ENCODE measurements around the gene LDLR.
"Not testable (repeated sequence)": the region's sequence is repeated elsewhere in the genome, so short reads cannot be mapped to it uniquely, and the experiment has no call there.

LDLR gene

GRCh38 chr19:11067356-11068113, 21.7 kb upstream of the LDLR start:
- in situ Hi-C loops (cut with MboI; ENCODE audit: low pct_unique_long_range_greater_than_20kb, low sequenced_read_pairs): no loop called here
- DNase-seq: no peak

DNA sequence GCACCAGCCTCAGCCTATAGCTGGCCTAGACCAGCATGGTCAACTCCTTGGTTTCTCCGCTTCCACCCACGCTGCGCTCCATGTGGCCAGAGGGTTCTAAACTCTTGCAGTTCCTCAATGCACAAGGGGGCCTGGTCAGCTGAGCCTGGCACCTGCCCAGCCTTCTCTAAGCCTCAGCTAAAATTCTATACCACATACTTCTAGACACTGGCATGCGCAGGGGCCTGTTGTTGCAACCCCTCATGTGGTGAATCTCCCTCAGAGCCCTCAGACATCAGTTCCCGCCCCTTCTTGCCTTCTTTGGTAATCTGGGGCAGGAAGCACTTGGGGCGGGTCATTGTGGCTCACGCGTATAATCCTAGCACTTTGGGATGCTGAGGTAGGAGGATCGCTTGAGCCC, 19.7 kb upstream of the LDLR start:
- peak; percentile 17 for DNase-seq
- in situ Hi-C loops (cut with MboI; ENCODE audit: low pct_unique_long_range_greater_than_20kb, low sequenced_read_pairs): no loop called here

DNA sequence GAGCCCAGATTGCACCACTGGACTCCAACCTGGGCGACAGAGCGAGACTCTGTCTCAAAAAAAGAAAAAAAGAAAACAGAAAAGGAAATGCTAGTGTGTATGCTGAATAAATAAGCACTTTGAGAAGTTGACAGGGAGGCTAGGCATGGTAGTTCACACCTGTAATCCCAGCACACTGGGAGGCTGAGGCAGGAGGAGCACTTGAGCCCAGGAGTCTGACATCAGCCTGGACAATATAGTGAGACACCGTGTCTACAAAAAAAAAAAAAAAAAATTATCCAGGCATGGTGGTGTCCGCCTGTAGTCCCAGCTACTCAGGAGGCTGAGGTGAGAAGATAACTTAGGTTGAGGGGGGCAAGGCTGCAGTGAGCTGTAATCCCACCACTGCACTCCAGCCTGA, 19.1 kb upstream of the LDLR start:
- in situ Hi-C loops (cut with MboI; ENCODE audit: low pct_unique_long_range_greater_than_20kb, low sequenced_read_pairs): no loop called here
- DNase-seq: no peak

DNA sequence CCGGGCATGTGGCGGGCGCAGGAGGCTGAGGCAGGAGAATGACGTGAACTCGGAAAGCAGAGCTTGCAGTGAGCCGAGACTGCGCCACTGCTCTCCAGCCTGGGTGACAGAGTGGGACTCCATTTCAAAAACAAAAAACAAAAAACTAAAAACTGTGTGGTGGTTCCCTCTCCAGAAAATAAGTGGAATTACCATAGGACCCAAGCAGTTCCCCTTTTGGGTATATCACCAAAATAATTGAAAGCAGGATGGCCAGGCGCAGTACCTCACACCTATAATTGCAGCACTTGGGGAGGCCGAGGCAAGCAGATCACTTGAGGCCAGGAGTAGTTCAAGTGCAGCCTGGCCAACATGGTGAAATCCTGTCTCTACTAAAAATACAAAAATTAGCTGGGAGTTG, 15.7 kb upstream of the LDLR start:
- peak; percentile 31 for DNase-seq
- in situ Hi-C loops (cut with MboI; ENCODE audit: low pct_unique_long_range_greater_than_20kb, low sequenced_read_pairs): no loop called here

DNA sequence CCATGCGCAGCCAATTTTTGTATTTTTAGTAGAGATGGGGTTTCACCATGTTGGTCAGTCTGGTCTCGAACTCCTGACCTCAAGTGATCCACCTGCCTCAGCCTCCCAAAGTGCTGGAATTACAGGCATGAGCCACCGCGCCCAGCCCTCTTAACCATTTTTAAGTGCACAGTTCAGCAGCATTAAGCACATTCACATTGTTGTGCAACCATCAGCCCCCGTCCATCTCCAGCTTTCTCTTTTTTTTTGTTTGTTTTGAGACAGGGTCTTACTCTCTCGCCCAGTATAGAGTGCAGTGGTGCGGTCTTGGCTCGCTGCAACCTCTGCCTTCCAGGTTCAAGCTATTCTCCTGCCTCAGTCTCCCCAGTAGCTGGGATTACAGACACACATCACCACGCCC, 12.5 kb upstream of the LDLR start:
- DNase-seq; in situ Hi-C loops (cut with MboI; ENCODE audit: low pct_unique_long_range_greater_than_20kb, low sequenced_read_pairs): not testable (repeated sequence)

- no peak for DNase-seq
- in situ Hi-C loops (cut with MboI; ENCODE audit: low pct_unique_long_range_greater_than_20kb, low sequenced_read_pairs): no loop called here
These were observed 10.4 kb upstream of the LDLR start for GRCh38 chr19:11078893-11079292.

- in situ Hi-C loops (cut with MboI; ENCODE audit: low pct_unique_long_range_greater_than_20kb, low sequenced_read_pairs): no loop called here
- no peak for DNase-seq
These were observed 9.3 kb upstream of the LDLR start for GRCh38 chr19:11079999-11080398.

DNA sequence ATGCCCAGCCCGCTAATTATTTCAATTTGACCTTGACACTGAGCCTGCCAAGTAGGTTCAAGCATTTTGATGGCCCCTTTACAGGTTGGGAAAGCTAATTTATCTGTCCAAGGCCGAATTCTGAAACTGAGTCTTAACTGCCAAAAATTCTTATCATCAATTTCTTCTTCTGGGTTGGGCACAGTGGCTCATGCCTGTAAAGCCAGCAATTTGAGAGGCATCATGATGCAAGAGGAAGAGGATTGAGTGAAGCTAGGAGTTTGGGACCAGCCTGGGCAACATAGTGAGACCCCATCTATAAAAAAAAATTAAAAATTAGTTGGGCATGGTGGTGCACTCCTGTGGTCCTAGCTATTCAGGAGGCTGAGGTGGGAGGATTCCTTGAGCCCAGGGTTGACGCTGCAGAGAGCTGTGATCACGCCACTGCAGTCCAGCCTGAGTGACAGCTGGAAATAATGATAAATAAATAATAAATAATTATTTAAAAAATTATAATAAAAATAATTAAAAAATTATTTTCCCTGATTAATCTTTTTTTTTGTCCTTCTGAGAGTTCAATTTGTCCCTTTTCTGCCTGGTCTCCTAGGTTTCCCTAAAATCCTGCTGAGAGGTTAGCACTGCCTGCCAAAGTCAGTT, 1.3 kb upstream of the LDLR start:
- no peak for DNase-seq
- in situ Hi-C loops (cut with MboI; ENCODE audit: low pct_unique_long_range_greater_than_20kb, low sequenced_read_pairs): no loop called here

DNA sequence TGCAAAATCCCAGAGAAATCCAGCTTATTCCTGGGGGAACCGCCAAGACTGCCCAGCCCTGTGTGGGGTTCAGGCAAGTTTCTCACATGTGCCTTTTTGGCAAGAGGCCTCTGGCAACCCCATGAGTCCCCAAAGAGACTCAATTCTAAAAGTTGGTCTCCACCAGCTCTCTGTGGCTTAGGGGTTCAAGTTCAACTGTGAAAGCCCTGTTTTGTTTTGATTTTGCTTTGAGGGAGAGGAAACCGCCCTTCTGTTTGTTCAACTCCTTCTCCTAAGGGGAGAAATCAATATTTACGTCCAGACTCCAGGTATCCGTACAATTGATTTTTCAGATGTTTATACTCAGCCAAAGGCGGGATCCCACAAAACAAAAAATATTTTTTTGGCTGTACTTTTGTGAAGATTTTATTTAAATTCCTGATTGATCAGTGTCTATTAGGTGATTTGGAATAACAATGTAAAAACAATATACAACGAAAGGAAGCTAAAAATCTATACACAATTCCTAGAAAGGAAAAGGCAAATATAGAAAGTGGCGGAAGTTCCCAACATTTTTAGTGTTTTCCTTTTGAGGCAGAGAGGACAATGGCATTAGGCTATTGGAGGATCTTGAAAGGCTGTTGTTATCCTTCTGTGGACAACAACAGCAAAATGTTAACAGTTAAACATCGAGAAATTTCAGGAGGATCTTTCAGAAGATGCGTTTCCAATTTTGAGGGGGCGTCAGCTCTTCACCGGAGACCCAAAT, 583 bp upstream of the LDLR start:
- in situ Hi-C loops (cut with MboI; ENCODE audit: low pct_unique_long_range_greater_than_20kb, low sequenced_read_pairs): no loop called here
- no peak for DNase-seq

GRCh38 chr19:11090014-11090263, 676 bp downstream of the LDLR start:
- in situ Hi-C loops (cut with MboI; ENCODE audit: low pct_unique_long_range_greater_than_20kb, low sequenced_read_pairs): not testable (repeated sequence)
- DNase-seq: peak; percentile 77

GRCh38 chr19:11090264-11090996, 1.2 kb downstream of the LDLR start:
- in situ Hi-C loops (cut with MboI; ENCODE audit: low pct_unique_long_range_greater_than_20kb, low sequenced_read_pairs): no loop called here
- peak; percentile 92 for DNase-seq

DNA sequence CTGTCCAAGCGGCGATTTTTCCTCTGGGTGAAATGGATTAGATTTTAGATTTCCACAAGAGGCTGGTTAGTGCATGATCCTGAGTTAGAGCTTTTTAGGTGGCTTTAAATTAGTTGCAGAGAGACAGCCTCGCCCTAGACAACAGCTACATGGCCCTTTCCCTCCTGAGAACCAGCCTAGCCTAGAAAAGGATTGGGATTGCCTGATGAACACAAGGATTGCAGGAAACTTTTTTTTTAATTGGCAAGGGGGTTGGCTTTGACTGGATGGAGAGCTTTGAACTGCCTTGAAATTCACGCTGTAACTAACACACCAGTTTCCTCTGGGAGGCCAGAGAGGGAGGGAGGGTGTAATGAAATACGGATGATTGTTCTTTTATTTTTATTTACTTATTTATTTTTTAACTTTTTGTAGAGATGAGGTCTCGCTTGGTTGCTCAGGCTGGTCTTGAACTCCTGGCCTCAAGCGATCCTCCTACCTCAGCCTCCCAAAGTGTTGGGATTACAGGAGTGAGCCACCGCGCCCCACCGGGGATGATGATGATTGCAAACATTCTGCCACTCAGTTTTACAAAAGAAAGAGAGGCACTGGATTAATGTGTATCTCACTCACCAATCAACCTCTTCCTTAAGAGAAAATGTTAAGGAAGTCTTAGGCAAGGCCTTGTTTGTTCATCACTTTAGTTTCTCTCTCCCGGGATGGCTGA, 1.9 kb downstream of the LDLR start:
- in situ Hi-C loops (cut with MboI; ENCODE audit: low pct_unique_long_range_greater_than_20kb, low sequenced_read_pairs): no loop called here
- DNase-seq: peak; percentile 20

DNA sequence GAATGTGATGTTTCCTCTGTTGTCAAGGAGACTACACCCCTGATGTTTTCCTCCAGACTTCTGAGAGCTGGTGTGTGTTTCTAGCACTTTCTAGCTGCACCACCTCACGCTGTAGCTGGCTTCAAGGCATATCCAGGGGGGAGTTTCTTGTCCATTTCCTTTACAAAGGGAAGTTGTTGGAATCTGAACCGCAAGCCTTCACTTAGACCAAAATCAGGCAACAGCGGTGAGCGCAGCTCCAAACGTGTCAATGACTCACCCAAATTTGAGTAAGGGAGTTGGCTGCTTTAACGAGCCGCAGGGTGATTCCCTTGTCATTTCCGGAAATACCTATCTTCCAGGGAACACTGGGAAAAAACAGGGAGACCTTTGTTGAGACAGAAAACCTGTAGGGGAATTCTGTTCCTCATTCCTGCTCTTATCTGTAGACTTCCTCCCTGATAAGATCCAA, 2.5 kb downstream of the LDLR start:
- DNase-seq: peak; percentile 86
- in situ Hi-C loops (cut with MboI; ENCODE audit: low pct_unique_long_range_greater_than_20kb, low sequenced_read_pairs): no loop called here

GRCh38 chr19:11092181-11092538, 2.9 kb downstream of the LDLR start:
- DNase-seq: no peak

DNA sequence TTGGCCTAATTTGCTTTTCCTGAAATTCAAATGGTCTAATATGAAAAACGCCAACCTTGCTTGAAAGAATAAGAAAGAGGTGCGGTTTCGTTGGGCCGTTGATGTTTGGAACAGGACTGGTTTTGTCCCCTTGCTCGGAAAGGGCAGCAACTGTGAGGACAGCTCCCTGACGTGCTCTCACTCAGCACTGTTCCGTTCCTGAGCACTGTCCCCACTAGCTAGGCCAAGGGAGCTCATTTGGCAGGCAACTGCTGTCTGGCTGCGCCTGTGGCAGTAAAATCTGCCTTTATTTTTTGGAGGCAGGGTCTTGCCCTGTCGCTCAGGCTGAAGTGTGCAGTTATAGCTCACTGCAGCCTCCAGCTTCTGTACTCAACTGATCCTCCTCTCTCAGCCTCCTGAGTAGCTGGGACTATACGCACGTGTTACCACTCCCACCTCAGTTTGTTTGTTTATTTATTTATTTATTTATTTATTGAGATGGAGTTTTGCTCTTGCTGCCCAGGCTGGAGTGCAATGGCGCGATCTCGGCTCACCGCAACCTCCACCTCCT, 4.5 kb downstream of the LDLR start:
- in situ Hi-C loops (cut with MboI; ENCODE audit: low pct_unique_long_range_greater_than_20kb, low sequenced_read_pairs): no loop called here

More at GRCh38 chr19:11092181-11092538, 2.9 kb downstream of the LDLR start:
- in situ Hi-C loops (cut with MboI; ENCODE audit: low pct_unique_long_range_greater_than_20kb, low sequenced_read_pairs): no loop called here

DNA sequence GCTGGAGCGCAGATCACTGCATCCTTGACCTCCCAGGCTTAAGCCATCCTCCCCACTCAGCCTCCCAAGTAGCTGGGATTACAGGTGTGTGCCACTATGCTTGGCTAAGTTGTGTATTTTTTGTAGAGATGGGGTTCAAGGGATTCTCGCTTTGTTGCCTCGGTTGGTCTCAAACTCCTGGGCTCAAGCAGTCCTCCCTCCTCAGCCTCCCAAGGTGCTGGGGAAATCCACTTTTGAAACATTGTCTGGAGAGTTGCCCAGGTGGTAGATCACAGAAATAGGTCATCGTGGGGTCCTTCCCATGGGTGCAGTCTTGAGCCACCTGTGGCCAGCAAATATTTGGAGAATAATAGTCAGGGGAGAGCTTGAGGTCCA, 5.2 kb downstream of the LDLR start:
- no peak for DNase-seq
- in situ Hi-C loops (cut with MboI; ENCODE audit: low pct_unique_long_range_greater_than_20kb, low sequenced_read_pairs): no loop called here

More for the DNA sequence above, 4.5 kb downstream of the LDLR start:
- DNase-seq: no peak

DNA sequence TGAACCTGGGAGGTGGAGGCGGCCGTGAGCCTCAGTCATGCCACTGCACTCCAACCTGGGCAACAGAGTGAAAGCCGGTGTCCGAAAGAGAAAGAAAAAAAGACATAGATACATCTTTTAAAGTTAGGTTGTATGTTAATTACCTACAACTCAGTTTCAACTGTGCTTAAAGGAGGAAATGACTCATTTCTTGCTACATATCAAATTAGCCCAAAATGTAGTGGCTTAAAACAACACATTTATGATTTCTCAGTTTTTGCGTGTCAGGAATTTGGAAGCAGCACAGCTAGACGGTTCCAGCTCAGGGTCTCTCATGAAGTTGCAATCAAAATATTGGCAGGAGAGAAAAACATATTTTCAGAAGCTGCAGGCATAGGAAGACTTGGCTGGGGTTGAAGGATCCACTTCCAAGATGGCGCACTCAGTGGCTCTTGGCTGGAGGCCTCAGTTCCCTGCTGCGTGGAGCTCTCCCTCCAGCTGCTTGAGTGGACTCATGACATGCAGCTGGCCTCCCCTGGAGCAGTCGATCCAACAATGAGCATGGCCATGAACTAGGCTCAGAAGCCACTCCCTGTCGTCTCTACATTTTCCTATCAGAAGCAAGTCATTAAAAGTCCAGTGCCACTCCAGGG, 7.1 kb downstream of the LDLR start:
- DNase-seq: peak; percentile 47
- in situ Hi-C loops (cut with MboI; ENCODE audit: low pct_unique_long_range_greater_than_20kb, low sequenced_read_pairs): no loop called here

GRCh38 chr19:11097367-11097766, 8.1 kb downstream of the LDLR start:
- in situ Hi-C loops (cut with MboI; ENCODE audit: low pct_unique_long_range_greater_than_20kb, low sequenced_read_pairs); DNase-seq: not testable (repeated sequence)

GRCh38 chr19:11098327-11098726, 9.1 kb downstream of the LDLR start:
- DNase-seq: no peak
- in situ Hi-C loops (cut with MboI; ENCODE audit: low pct_unique_long_range_greater_than_20kb, low sequenced_read_pairs): no loop called here

Measured in KBM-7 (cell line).